ENCODE measurements around the gene AQP5. TPM values are rescaled to one million over a fixed set of nuclear protein-coding genes. Genes with fewer than 3 reads are reported as not detected.

Gene AQP5
- total RNA-seq, 1 donor from 2014 or later = under 0.01 TPM

Other genes starting within 250 kb of the AQP5 start
- 272 and 419 TPM in 2 replicates for gene TMBIM6, start 220.3 kb upstream of the AQP5 start, total RNA-seq
- 5.5 and 7.8 TPM in 2 replicates for gene NCKAP5L, start 133.5 kb upstream of the AQP5 start, total RNA-seq
- 1.8 and 3.2 TPM in 2 replicates for gene BCDIN3D, start 118.8 kb upstream of the AQP5 start, total RNA-seq
- gene FAIM2, start 58.0 kb upstream of the AQP5 start, total RNA-seq = not detected in 2 replicates
- gene AQP2, start 11.1 kb upstream of the AQP5 start, total RNA-seq = not detected in 2 replicates
- gene AQP6, start 11.1 kb downstream of the AQP5 start, total RNA-seq = not detected in 2 replicates
- gene RACGAP1, start 63.6 kb downstream of the AQP5 start, total RNA-seq = 14.8 and 35.8 TPM in 2 replicates
- gene ASIC1, start 95.7 kb downstream of the AQP5 start, total RNA-seq = under 0.01 TPM in 1 of 2 replicates, not detected in the other
- gene SMARCD1, start 123.5 kb downstream of the AQP5 start, total RNA-seq = 46.6 and 53.4 TPM in 2 replicates
- gene GPD1, start 142.1 kb downstream of the AQP5 start, total RNA-seq = under 0.01 TPM in 1 of 2 replicates, not detected in the other
- 39.1 and 54.7 TPM in 2 replicates for gene COX14, start 150.4 kb downstream of the AQP5 start, total RNA-seq
- gene CERS5, start 205.5 kb downstream of the AQP5 start, total RNA-seq = 25.8 and 28.1 TPM in 2 replicates

Data from dermis microvascular lymphatic vessel endothelial cell (primary cell).